ENCODE results near the gene CSMD2.

GRCh38 chr1:33849211-33849610 lies 315.8 kb downstream of the CSMD2 start:
- TF ChIP-seq CTCF (conservative IDR thresholded peaks at IDR 0.05; ENCODE audit: low read length) (no peak), EZH2phosphoT487 (IDR thresholded peaks at IDR 0.05; ENCODE audit: borderline replicate concordance) (no peak)
